Measurements from ENCODE around the gene RFFL. TPM values are rescaled to one million over a fixed set of nuclear protein-coding genes. Genes with fewer than 3 reads are reported as not detected.

Gene RFFL
- total RNA-seq, 1 experiment from 2014 or later: 22.0 TPM

- intact Hi-C loops (cut with micrococcal nuclease): loop anchor here (10.0 kb wide), 1 partner anchor 538 kb away; the partner anchor contains the start of gene SLFN12L
- Mint-ChIP-seq H3K27ac (ENCODE audit: low read depth, unreplicated experiment) (no peak overlapping the region), H3K4me3 (ENCODE audit: unreplicated experiment) (no peak overlapping the region), H3K27me3 (ENCODE audit: insufficient read depth, unreplicated experiment) (no peaks in the 10 kb centered on the region), H3K4me1 (ENCODE audit: insufficient read depth, unreplicated experiment) (no peaks in the 10 kb centered on the region), H3K9me3 (ENCODE audit: unreplicated experiment) (no peaks in the 10 kb centered on the region), H3K36me3 (ENCODE audit: insufficient read depth, unreplicated experiment) (peaks cover 25% of the 10 kb centered on the region)
- CTCF ChIA-PET: interaction anchor here (0.6 to 7.9 kb wide), 8 partner anchors 10 to 124 kb away, joined by 3 to 97 read pairs (median 8); partner anchors contain the start of genes FNDC8, RAD51D and RFFL
- no TSS peak for BruUV-seq (replicated peaks)
- POLR2A ChIA-PET: interaction anchor here (1.3 to 1.4 kb wide), 2 partner anchors 23 to 123 kb away, joined by 3 to 4 read pairs; partner anchors contain the start of gene RAD51D
- TF ChIP-seq CTCF (IDR thresholded peaks at IDR 0.05; ENCODE audit: unreplicated experiment): no peak
- no peak for DNase-seq (ENCODE audit: unreplicated experiment)
Measured at GRCh38 chr17:34996422-34997285, 66.9 kb downstream of the RFFL start.

- Mint-ChIP-seq H3K4me1 (ENCODE audit: insufficient read depth, unreplicated experiment) (no peaks in the 10 kb centered on the region), H3K27me3 (ENCODE audit: insufficient read depth, unreplicated experiment) (no peaks in the 10 kb centered on the region), H3K36me3 (ENCODE audit: insufficient read depth, unreplicated experiment) (peaks cover 48% of the 10 kb centered on the region), H3K4me3 (ENCODE audit: unreplicated experiment) (no peak overlapping the region), H3K9me3 (ENCODE audit: unreplicated experiment) (no peaks in the 10 kb centered on the region), H3K27ac (ENCODE audit: low read depth, unreplicated experiment) (no peak overlapping the region)
- intact Hi-C loops (cut with micrococcal nuclease): loop anchor here (10.0 kb wide), 1 partner anchor 542 kb away; the partner anchor contains the start of gene SLFN12L
- TF ChIP-seq CTCF (IDR thresholded peaks at IDR 0.05; ENCODE audit: unreplicated experiment): no peak
- no TSS peak for BruUV-seq (replicated peaks)
- DNase-seq (ENCODE audit: unreplicated experiment): no peak
- POLR2A ChIA-PET: interaction anchor here (0.5 kb wide), 1 partner anchor 15 kb away, joined by 3 read pairs; no protein-coding TSS in a partner anchor
- CTCF ChIA-PET: interaction anchor here (1.5 to 3.8 kb wide), 2 partner anchors 97 to 126 kb away, joined by 3 to 38 read pairs; partner anchors contain the start of gene RAD51D
Measured at GRCh38 chr17:34993031-34993430, 70.5 kb downstream of the RFFL start.

GRCh38 chr17:34991606-34992005, 71.9 kb downstream of the RFFL start:
- Mint-ChIP-seq H3K4me3 (ENCODE audit: unreplicated experiment) (no peak overlapping the region), H3K27ac (ENCODE audit: low read depth, unreplicated experiment) (no peak overlapping the region), H3K36me3 (ENCODE audit: insufficient read depth, unreplicated experiment) (peaks cover 58% of the 10 kb centered on the region), H3K9me3 (ENCODE audit: unreplicated experiment) (no peaks in the 10 kb centered on the region), H3K27me3 (ENCODE audit: insufficient read depth, unreplicated experiment) (no peaks in the 10 kb centered on the region), H3K4me1 (ENCODE audit: insufficient read depth, unreplicated experiment) (no peaks in the 10 kb centered on the region)
- ChIA-PET CTCF (interaction anchor here (0.7 to 3.8 kb wide), 4 partner anchors 10 to 128 kb away, joined by 3 to 38 read pairs (median 3); partner anchors contain the start of gene RAD51D), POLR2A (interaction anchor here (0.9 to 1.6 kb wide), 2 partner anchors 10 to 18 kb away, joined by 3 to 4 read pairs; no protein-coding TSS in a partner anchor)
- intact Hi-C loops (cut with micrococcal nuclease): loop anchor here (10.0 kb wide), 1 partner anchor 543 kb away; the partner anchor contains the start of gene SLFN12L
- BruUV-seq (replicated peaks): no TSS peak
- no peak for DNase-seq (ENCODE audit: unreplicated experiment)
- no peak for TF ChIP-seq CTCF (IDR thresholded peaks at IDR 0.05; ENCODE audit: unreplicated experiment)

GRCh38 chr17:34990921-34991365, 72.6 kb downstream of the RFFL start:
- BruUV-seq (replicated peaks): no TSS peak
- CTCF ChIA-PET: interaction anchor here (0.7 to 3.8 kb wide), 5 partner anchors 10 to 254 kb away, joined by 3 to 38 read pairs (median 3); partner anchors contain the start of genes LIG3 and RAD51D
- intact Hi-C loops (cut with micrococcal nuclease): loop anchor here (10.0 kb wide), 1 partner anchor 544 kb away; the partner anchor contains the start of gene SLFN12L
- H3K36me3 Mint-ChIP-seq (ENCODE audit: insufficient read depth, unreplicated experiment): peaks cover 61% of the 10 kb centered on the region
- no peak for TF ChIP-seq CTCF (IDR thresholded peaks at IDR 0.05; ENCODE audit: unreplicated experiment)
- no peaks in the 10 kb centered on the region for H3K27me3 Mint-ChIP-seq (ENCODE audit: insufficient read depth, unreplicated experiment)
- no peaks in the 10 kb centered on the region for H3K4me1 Mint-ChIP-seq (ENCODE audit: insufficient read depth, unreplicated experiment)
- no peak overlapping the region for H3K4me3 Mint-ChIP-seq (ENCODE audit: unreplicated experiment)
- POLR2A ChIA-PET: interaction anchor here (1.0 to 1.6 kb wide), 3 partner anchors 10 to 98 kb away, joined by 3 to 7 read pairs (median 3); no protein-coding TSS in a partner anchor
- no peaks in the 10 kb centered on the region for H3K9me3 Mint-ChIP-seq (ENCODE audit: unreplicated experiment)
- no peak for DNase-seq (ENCODE audit: unreplicated experiment)
- H3K27ac Mint-ChIP-seq (ENCODE audit: low read depth, unreplicated experiment): no peak overlapping the region
